ENCODE results near the gene FOXL1.
"Not testable (repeated sequence)": the region's sequence is repeated elsewhere in the genome, so short reads cannot be mapped to it uniquely, and the experiment has no call there.

The FOXL1 gene

DNA sequence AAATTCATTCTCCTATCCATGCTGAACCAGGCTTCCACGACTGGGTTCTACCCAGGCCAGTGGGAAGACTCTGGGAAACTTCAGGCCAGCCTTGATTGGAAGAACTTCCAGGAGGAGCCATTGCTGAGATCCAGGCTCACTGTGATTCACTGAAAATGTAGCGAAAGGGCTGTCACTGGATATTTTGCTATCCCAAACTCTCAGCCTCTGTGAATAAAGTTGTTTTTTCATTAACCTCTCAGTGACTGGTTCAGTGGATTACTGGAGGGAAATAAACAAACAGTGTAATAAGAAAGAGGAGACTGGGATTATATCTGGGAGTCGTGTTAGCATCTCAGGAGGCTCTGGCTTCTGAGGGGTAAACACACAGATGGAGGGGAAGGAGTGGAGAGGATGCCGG is 3.1 kb downstream of the FOXL1 start:
- DNase-seq = no peak

- no peak for DNase-seq
Observed at GRCh38 chr16:86584071-86584685, 5.8 kb downstream of the FOXL1 start.

DNA sequence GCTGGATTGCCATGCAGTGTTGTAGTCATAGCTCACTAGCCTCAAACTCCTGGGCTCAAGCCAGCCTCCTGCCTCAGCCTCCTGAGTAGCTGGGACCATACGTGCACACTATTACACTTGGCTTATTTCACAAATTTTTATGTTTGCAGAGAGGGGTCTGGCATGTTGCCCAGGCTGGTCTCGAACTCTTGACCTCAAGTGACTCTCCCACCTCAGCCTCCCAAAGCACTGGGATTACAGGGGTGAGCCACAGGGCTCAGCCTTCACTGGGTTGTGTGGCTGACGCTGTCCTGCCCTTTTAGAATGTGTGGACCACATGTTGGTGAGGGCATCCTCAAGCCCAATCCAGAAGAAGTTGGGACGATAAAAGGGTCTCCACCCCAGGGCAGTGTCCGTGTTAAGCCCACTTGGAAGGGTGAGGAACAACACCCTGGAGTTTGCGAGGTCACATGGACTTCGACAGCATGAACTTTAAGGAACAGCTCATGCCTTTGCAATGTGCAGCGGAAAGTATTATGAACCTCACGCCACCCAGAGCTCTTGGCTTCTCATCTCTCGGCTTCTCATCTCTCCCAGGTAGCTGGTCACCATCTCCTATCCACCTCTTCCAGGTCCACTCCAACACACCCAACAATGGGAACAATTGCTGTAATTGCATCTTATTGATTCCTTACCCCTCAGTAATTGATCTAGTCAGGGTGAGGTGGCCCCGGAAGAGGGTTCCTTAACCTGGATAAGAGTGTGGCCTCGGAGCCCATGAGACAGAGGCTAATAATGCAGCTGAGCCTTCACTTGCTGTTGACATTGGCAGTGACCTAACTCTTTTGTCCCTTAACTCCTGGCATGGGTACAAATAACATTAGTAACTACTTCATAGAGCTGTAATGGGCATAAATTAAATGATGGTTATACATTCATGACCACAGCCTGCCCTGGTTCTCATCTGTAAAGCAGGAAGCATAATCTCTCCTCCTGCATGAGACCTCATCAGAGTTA is 6.7 kb downstream of the FOXL1 start:
- DNase-seq = no peak

- no peak for DNase-seq
Observed at GRCh38 chr16:86585821-86586611, 7.7 kb downstream of the FOXL1 start.

GRCh38 chr16:86587487-86587886 is 9.1 kb downstream of the FOXL1 start:
- no peak for DNase-seq

DNA sequence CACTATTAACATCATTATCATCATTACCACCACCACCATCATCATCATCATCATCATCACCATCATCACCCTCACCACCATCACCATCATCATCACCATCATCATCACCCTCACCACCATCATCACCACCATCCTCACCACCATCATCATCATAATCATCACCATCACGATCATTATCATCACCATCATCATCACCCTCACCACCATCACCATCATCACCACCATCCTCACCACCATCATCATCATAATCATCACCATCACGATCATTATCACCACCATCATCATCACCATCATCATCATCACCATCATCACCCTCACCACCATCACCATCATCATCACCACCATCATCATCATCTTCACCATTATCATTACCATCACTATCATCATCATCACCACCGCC is 9.6 kb downstream of the FOXL1 start:
- not testable (repeated sequence) for DNase-seq

DNA sequence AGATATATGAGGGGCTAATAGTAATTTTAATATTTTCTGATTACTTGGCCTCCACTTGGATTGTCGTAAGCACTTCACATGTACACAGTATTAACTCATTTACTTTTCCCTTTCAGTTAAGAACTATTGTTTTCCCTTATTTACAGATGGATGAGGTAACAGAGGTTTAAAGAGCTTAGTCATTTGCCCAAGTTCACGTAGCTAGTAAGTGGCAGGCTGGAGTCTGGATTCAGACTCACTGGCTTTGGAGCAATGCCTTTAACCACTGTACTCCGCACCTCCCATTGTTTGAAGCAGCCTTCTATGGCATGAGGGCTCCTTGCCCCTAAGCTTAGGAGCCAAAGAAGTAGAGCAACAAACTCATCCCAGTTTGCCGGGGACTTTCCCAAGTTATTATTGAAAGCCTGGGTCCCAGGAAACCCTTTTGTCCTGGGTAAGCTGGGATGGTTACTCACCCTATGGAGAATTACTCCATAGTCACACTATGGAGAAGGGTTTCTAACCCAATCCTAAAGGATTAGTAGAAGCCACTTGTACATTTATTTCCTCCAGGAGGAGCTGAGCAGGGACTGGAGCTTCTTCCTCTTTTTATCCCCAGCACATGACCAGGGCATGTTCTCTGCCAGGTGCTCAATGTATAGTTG is 12.3 kb downstream of the FOXL1 start:
- no peak for DNase-seq

GRCh38 chr16:86591270-86591669 is 12.9 kb downstream of the FOXL1 start:
- no peak for DNase-seq

GRCh38 chr16:86593913-86594620 is 15.7 kb downstream of the FOXL1 start:
- no peak for DNase-seq

DNA sequence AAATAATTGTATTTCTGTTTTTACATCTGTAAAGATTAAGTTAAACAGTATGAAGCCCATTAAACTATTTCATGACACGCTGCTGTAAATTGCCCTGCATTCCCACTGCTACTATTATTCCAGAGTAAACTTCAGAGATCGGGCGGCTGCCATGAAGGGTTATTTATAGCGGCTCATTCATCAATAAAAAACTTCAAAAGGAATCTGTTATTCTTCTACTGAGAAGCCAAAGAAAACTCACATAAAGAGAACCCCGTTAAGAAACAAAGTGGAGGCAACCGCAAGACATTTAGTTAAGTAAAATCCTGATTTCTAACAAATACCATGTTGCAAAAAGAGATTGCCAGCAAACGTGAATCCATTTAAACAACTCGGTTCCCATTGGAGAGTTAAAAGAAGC is 16.4 kb downstream of the FOXL1 start:
- no peak for DNase-seq

DNA sequence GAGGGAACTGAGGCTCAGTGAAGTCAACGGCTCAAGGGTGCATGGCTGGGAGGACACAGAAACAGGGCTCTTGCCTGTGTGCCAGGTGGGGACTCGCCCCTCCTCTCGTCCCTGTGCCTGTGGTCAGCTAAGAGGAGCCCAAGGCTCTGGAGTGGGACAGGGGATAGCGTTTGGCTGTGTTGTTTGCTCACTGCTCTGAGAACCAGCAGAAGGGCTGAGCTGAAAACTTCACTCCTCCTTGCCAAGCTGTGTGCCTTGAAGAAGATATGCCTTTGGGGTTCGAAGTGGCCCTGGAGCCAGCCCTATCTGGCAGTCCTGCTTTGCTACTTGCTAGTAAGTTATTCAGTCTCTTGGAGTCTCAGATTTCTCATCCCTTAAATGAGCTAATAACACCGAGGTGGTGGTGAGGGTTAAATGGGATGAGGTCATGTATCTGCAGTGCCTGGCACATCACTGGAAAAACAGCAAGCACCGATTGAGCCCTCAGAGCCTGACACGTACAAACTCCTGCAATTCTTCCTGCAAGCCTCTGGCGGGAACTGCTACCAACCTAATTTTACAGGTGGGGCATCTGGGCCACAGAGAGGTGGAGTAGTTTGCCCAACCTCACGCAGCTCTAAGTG is 17.7 kb downstream of the FOXL1 start:
- DNase-seq = no peak

DNA sequence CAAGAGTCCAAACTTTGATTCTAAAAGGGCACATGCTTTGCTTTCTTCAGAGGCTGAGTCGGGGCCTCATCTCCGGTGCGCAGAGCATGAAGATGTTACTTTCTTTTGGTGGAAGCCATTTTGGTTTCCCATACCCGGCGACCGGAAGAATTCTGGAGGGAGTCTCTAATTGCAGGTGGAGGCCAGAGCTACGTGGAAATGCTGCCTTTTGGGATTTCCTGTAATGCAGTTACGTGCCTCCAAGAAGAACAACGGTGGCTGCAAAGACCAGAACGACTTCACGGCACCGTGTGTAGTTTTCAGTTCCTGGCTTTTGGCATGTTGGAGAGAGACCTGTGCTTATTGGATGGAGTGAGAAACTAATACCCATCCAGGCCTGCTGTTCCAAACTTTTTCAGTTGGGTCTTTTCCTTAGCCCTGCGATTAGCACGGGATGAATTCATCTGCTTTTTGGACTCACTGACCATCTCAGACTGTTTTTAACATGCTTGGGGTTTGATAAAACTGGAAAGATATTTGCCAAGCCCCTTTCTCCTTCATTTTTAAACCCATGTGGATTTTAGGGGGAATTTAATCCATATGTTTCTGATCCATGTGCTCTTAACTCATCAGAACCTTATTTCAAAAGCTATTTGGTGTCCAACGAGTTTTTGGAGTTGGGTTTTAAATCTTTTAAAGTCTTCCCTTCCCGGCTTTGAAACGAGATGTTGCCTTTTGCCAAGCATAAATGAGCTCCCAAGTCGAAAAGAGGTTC is 19.0 kb downstream of the FOXL1 start:
- DNase-seq = no peak

GRCh38 chr16:86597880-86598606 is 19.7 kb downstream of the FOXL1 start:
- no peak for DNase-seq

DNA sequence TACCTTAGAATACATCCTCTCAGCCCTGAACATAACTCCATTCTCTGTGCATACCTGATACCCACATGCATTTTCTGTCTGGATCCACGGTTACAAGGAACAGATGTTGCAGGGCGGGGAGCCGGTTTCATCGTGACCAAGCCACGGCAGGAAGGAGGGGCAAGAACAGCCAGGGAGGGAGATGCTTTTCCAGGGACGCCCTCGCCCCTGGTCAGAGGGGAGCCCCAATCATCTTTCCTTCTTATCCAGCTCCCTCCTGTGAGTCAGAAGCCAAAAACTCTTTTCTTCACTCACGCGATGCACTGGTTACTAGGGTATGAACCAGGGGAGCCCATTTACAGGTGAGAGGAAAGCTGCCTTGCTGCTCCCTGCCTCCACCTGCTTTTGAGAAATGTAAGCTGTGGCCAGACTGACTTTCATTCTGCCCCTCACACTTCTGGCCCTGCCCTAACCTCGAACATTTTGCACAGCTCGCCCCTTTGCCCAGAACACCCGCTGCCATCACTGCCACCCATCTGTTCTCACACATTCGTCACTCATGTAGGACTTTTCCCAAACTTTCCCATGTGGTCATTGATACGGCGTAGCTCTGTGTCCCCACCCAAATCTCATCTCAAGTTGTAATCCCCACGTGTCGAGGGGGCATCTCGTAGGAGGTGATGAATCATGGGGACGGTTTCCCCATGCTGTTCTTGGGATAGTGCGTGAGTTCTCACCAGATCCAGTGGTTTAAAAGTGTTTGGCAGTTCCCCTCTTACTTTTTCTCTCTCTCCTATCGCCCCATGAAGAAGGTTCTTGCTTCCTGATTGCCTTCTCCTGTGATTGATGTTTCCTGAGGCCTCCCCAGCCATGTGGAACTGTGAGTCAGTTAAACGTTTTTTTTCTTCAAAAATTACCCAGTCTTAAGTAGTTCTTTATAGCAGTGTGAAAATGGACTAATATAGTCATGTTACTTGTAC is 20.5 kb downstream of the FOXL1 start:
- no peak for DNase-seq

DNA sequence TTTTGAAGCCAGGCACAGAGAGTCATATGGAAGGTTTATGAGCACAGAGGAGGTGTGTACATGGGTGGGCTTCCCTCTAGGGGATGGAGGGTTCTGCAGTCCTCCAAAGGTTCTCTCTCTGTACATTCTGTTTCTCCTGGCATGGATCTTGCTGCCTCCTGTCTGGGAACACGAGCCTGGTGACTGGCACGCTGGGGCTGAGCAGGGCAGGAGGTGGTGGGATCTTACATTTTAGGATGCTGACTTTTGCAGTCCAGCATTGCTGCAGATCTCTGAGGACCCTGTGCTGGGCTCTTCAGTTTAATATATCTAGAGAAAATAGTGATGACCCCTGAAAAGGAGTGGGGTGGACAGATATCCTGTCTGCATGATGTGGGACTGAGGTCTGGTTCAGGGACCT is 23.0 kb downstream of the FOXL1 start:
- no peak for DNase-seq

- DNase-seq = no peak
Observed at GRCh38 chr16:86602521-86602920, 24.2 kb downstream of the FOXL1 start.

DNA sequence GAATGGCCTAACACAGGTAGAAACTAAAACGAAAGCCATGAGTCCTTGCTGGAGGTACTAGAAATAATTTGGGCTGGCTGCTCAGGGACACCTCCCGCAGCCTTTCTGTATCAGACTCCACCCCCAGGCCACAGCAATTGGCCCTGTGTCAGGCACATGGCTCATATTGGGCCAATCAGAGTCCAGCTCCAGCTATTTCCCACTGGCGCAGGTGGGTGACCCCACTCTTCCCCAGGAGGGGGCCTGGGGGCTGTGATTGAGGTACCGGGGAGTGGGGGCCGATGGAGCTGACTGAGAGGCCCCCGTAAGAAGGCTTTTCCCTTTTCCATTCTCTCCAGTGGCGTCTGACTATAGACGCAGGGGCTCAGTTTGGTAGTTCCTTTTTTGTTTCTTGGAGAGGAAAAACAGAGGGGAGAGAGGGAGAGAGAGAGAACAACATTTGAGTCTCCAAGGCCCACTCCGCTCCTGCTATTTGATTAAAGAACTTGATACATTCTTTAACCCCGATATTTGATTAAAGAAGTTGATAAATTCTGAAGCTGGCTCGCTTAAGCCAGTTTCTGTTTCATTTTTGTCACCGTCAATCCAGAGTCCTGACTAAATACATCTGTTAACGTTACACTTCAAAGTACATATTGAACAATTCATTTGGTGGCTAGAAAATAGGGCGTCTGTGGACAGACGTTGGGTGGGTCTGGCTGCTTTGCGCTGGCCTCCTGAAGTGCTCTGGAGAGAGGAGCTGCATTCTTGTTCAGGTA is 26.3 kb downstream of the FOXL1 start:
- DNase-seq = peak; percentile 30

DNA sequence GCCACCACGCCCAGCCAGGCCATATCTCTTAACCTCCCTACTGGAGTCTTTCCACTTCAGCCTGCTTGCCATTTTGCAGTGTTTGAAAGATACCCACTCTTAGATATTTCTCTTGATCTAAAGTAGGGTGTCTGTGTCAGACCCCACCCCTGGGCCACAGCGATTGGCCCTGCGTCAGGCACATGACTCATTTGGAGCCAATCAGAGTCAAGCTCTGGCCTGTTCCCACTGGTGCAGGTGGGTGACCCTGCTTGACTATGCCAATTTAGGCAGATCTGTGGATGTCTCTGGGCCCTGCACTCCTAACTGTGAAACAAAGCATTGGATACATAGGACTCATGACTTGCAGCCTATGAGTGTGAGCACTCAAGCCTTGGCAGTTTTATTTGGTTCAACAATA is 27.6 kb downstream of the FOXL1 start:
- no peak for DNase-seq

Data from activated T-cell treated with anti-CD3 and anti-CD28 coated beads for 4 hours (primary cell).